Measurements from ENCODE around the gene ACAD10.

DNA sequence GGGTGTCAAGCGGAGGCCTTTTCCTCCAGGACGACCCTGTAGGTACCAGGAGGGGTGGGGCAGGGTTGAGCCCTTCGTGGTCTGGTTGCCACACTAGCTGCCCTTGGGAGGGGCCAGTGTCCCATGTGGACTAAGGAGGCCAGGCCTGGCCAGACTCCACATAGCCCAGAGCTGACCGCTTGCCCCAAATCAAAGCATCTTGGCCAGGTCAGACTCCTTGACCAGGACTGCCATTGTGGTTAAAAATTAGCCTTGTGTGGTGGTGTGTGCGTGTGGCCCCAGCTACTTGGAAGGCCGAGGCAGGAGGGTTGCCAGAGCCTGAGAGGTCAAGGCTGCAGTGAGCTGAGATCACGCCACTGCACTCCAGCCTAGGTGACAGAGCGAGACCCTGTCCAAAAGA, 105.7 kb downstream of the ACAD10 start:
- no peak for TF ChIP-seq HDGF (IDR thresholded peaks at IDR 0.05; ENCODE audit: borderline replicate concordance)
- no peak for TF ChIP-seq ARNT (IDR thresholded peaks at IDR 0.05)
- TF ChIP-seq TARDBP (IDR thresholded peaks at IDR 0.05), result no peak
- no peak for TF ChIP-seq FOXA1 (IDR thresholded peaks at IDR 0.05)
- TF ChIP-seq, protein P1, sequence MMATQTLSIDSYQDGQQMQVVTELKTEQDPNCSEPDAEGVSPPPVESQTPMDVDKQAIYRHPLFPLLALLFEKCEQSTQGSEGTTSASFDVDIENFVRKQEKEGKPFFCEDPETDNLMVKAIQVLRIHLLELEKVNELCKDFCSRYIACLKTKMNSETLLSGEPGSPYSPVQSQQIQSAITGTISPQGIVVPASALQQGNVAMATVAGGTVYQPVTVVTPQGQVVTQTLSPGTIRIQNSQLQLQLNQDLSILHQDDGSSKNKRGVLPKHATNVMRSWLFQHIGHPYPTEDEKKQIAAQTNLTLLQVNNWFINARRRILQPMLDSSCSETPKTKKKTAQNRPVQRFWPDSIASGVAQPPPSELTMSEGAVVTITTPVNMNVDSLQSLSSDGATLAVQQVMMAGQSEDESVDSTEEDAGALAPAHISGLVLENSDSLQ (IDR thresholded peaks at IDR 0.05), result no peak
- no peak for TF ChIP-seq ZNF384 (IDR thresholded peaks at IDR 0.05)
- no peak for TF ChIP-seq SP1 (IDR thresholded peaks at IDR 0.05)
- TF ChIP-seq FOXM1 (IDR thresholded peaks at IDR 0.05; ENCODE audit: borderline replicate concordance), result no peak
- TF ChIP-seq NFRKB (IDR thresholded peaks at IDR 0.05), result no peak
- TF ChIP-seq FOXK2 (IDR thresholded peaks at IDR 0.05), result no peak
- TF ChIP-seq L3MBTL2 (conservative IDR thresholded peaks at IDR 0.05), result no peak
- TF ChIP-seq BHLHE40 (IDR thresholded peaks at IDR 0.05; ENCODE audit: borderline replicate concordance), result no peak
- TF ChIP-seq SUZ12 (IDR thresholded peaks at IDR 0.05), result no peak

Data from HEK293T (cell line).